HG02588 (cell line): ENCODE measurements around the gene SMIM45.

Source experiments
- ATAC-seq: cut with Tn5 transposase; IDR thresholded peaks from one replicate; pipeline ENCODE4 v1.9.1; 2021; ENCODE audit warnings: mild to moderate bottlenecking, moderate library complexity; ENCODE audit not compliant: unreplicated experiment

Gene SMIM45

DNA sequence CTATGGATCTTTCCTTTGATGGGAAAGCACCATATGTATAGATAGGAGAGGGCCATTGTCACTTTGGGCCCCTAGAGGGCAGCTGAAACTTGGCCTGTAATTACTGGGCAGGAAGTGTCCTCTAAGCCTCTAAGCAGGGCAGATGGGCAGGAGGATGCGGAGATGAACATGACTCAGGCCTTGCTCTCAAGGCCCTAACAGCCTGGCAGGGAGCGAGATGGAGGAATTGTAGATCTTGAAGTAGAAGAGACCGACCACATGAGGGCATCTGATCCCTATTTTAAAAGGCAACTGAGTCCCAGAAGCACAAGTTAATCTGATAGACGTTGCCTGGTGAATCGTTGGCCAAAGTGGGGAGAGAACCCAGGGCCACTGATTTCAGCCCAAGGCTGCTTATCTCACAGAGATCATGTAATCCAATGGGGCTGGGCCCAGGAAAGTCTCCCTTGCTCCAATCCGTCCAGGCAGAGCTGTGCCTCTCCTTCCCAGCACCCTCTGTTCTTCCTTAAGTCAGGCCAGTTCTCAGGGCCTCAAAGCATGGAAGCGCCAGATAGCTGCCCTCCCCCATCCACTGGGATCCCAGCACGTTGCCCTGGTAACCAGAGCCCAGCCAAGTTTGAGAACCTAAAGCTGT lies 14.8 kb downstream of the SMIM45 start:
- no peak for ATAC-seq

DNA sequence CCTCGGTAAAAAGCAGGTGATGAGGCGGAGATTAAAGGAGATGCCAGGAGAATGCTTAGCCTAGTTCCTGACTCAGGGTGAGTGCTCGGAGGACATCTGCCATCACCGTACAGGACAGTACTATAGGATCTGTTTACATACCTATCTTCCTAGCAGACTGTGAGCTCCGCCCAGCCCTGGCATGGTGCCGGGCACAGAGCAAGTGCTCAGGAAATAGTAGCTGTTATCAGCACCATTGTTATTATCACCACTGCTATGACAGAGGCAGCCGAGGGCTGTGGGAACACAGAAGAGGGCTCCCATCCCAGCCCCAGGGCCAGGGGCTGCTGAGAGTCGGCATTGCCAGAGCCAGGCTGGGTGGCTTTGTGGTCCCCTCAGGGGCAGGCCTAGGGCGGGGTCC lies 16.7 kb downstream of the SMIM45 start:
- ATAC-seq: no peak

GRCh38 chr22:41969110-41969646 lies 17.2 kb downstream of the SMIM45 start, which contains the start of gene SEPTIN3:
Gene SEPTIN3 (plus strand): TSS chr22:41969443. CDS start chr22:41971493, 2,050 bp downstream.
- ATAC-seq: no peak

GRCh38 chr22:41970601-41971000 lies 18.7 kb downstream of the SMIM45 start:
- no peak for ATAC-seq

DNA sequence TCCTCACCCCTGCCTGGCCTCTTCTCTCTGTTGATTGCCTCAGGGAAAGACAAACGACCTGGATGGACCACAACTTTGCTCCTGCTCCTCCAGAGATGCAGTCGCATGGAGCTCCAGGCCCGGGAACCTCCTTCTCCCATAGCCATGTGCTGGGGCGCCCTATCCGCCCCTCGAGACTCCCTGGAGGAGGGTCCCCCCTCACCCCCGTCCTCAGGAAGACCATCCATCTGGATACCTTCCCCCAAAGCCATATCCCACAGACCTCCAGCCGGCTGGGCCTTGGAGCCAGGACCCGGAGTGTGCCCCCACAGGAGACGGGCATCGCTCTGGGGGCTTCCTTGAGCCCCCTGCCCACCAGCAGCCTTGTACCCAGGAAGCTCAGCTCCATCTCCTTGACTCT lies 19.5 kb downstream of the SMIM45 start:
- no peak for ATAC-seq

- ATAC-seq: no peak
Observed at GRCh38 chr22:41974691-41975290, 22.8 kb downstream of the SMIM45 start.

DNA sequence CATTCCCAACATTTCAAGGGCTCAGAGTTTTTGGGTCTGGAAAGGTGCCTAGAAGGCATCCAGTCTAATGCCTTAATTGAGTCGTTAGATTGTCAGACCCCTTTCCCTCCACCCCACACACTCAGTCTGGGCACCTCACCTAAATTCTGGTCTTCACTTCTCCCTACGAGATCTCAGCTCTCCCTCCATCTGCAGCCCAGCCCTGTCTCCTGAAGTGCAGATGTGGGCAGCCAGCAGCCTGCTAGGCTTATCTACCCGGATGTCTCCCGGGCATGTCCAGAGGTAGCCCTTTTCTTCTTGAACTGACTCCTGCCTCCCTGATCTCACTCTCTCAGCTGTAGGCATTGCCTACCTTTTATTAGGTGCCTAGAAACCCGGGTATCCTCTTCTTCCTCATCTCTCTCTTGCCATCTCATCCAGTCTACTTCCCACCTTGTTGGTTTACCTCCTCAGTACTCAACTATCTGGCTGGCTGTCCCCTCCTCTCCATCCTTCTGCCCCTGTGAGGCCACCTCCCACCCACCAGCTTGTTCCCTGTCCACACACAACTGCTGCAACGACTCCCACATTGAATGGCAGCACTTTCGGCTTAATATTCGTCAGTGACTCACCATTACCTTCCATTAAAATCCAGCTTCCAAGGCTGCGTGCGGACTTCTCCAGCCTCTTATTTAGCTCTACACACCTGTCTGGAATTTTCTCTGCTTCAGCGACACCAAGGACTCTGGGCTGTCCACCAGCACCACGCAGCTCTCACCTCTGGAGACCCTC lies 23.5 kb downstream of the SMIM45 start:
- no peak for ATAC-seq

DNA sequence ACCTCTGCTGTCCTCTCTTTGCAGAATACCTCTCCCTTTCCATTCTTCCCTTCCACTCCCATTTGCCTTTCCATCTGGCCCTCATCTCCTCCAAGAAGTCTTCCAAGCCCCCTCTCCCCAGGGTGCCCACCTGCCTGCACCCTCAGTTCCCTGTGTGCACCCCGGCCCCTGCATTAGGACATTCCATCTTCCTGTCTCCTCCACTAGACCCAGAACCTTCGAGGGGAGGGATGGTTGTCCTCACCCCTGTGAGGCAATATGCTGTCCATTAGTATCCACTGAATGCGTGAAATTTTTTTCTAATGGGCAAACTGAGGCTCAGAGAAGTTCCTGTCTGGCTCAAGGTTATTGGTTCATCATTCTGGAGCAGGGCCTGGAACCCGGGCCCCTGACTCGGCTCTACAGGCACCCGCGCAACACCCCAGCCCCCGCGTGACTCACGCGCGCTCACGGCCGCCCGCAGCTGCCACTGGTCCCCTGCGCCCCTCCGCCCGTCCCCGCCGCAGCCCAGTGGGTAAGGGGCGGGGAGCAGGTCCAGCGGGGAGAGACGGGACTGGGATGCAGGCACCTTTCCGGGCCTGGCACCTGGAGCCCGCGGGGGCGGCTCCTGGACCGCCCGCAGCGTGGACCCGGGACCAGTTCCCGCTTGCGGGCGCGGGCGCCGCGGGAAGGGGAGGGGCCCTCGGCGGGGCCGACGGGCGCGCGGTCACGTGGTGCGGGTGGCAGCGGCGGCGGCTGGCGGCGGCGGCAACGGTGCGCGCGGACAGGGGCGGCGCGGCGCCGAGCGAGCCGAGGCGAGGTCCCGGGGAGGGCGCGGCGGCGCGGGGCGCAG lies 24.3 kb downstream of the SMIM45 start:
- no peak for ATAC-seq

GRCh38 chr22:41976961-41977566 lies 25.1 kb downstream of the SMIM45 start:
- no peak for ATAC-seq

DNA sequence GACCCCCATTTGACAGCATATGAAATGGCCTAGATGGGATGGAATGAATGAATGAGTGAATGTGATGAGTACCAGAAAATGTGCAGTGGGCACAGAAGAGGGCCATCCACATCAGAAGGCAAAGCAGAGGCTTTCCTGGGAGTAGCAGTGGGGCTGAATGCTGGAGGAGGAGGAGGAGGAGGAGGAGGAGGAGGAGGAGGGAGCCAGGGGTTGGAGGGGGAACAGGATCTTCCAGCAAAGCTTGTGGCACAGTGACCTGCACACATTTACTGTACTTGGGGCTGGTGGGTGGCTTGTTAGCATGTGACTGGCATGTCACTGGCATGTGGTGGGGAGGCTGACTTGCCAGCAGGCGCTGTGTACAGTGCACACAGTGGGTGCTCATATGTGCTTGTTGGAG lies 26.8 kb downstream of the SMIM45 start:
- ATAC-seq: no peak

DNA sequence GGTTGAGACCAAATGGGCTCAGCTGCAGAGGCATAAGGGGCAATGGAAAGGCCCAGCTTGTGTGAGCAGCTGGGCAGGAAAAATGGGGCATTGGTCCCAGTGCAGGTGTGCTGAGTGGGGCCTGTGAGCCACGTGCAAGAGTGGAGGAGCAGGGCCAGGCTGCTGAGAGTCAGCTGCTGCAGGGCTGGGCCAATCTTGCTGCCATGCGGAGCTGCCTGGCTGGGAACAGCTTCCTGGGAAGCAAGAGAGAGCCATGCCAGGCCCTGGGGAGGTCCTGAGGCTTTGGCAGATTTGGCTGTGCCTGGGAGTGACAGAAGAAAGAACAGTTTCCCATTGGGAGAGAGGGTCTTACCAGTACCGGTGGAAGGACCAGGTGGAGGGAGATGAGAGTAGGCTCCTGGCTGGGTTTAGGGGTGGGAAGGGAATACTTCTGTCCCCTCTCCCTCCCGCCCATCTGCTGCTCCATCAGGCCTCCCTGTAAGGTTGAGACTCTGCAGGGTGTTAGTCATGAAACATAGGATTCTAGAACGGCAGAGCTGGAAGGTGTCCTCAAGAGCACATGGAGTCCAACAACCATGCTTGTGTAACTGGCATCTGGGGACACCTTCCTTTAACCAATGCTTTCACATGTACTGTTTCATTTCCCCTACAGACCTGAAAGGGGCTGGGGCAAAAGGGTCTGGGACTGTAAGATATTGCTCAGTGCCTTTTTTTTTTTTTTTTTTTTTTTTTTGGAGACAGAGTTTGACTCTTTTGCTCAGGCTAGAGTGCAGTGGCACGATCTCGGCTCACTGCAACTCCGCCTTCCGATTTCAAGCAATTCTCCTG lies 27.7 kb downstream of the SMIM45 start:
- no peak for ATAC-seq

DNA sequence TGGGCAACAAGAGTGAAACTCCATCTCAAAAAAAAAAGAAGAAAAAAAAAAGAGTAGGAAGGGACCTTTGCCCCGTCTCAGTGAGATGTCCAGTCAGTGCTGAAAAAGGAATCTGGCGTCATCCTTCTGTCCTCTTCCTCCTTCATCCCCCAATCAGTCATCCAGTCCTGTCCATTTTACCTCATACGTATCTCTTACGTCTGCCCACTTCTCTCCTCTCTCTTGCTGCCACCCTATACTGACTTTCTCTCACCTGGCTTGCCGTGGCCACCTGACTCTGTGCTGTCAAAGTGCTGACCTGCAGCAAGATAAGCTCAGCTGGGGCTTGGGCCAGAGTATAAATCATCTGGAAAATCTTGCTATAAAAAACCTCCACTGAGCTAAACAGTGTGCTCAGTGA lies 30.9 kb downstream of the SMIM45 start:
- ATAC-seq: no peak

DNA sequence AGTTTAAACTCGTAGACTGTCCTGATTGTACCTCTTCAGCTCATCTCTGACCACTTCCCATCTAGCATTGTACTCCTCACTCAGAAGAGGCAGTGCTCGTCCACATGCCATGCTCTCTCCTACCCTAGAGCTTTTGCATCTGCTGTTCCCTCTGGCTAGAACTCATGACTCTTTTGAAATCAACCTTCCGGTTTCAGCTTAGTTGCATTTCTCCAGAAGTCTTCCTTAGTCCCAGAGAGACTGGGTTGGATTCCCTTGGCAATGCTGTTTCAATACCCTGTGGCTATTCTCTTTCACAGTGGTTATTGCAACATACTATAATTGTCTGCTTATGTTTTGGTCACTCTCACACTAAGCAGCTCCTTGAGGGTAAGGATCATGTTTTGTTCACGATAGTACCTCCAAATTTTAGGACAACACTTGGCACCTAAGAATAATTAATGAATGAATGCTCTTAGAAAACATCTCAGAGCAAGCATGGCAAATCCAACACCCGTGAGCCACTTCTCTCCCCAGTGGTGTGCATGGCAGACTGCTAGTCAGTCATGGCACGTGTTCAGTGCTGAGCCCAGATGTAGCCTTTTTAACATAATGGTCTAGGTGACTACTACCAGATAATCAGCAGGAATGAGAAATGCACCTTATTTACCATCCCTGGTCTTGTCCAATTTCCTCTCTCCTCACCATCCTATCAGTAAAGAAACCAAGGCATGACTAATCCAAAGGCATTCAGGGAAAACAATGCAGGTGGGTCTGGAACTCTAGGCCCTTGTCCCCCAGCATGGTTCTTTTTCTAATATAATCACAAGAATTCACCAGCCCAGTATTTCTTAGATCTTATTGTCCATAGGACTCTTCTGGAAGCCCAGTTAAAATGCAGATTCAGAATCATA lies 31.8 kb downstream of the SMIM45 start:
- ATAC-seq: no peak

DNA sequence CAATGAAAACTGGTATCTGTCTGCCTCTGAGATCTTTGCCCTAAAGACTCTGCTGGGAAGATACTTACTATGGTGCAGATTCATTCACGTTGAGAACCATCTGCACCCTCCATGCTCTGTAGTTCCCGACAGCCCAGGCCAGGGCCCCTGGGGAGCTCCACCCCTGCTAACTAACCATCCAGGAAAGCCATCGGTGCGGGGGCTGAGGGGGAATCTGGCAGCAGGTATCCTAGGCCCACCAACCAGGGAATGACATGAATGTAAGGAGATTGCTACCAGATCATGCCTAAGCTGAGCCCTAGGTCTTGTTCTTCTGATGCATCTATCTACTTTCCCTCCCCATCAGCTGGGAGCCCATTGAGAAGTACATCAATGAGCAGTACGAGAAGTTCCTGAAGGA lies 35.3 kb downstream of the SMIM45 start:
- ATAC-seq: no peak

DNA sequence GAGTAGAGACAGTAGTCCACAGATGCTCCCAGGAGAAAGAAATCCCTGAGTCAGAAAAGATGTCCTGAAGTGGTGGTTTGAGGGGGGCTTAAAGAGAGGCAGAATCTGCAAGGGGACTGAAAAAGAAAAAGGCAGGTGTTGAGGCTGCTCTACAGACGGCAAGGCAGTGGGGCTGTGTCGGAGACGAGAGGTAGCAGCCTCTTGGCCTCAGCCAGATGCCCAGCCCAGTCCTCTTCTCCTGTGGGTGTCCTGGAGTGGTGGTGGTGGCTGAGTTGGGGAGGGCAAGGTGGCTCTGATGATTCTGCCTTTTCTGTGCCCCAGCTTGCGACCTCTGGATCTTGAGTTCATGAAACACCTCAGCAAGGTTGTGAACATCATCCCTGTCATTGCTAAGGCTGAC lies 37.3 kb downstream of the SMIM45 start:
- no peak for ATAC-seq

GRCh38 chr22:41991111-41991510 lies 39.2 kb downstream of the SMIM45 start:
- no peak for ATAC-seq

DNA sequence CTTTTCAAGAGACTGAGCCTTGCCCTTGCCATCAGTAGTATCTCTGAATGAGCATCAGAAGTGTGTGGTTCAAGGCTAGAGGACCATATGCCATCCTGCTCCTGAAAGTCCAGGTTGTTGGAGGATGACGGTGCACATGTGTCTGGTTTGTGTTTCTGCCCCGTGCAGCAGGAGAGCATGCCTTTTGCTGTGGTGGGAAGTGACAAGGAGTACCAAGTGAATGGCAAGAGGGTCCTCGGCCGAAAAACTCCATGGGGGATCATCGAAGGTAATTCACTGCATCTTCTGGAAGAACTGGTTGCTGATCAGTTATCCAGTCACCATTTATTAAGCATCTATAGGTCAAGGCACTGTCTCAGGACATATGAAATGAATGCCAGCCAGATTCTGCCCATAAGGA lies 40.5 kb downstream of the SMIM45 start:
- no peak for ATAC-seq

- ATAC-seq: no peak
Observed at GRCh38 chr22:41995211-41995610, 43.3 kb downstream of the SMIM45 start.

- no peak for ATAC-seq
Observed at GRCh38 chr22:41996826-41997225, 44.9 kb downstream of the SMIM45 start.
